Activated T-cell treated with anti-CD3 and anti-CD28 coated beads, Interleukin-2, amount 50 U/mL, for 48 hours (primary cell): ENCODE measurements around the gene YAF2.
"Not testable (repeated sequence)": the region's sequence is repeated elsewhere in the genome, so short reads cannot be mapped to it uniquely, and the experiment has no call there.

Experiments
- DNase-seq, 2 experiments: peaks; one replicate each; pipeline ENCODE4 v3.0.0-alpha.2; 2020

YAF2 gene

DNA sequence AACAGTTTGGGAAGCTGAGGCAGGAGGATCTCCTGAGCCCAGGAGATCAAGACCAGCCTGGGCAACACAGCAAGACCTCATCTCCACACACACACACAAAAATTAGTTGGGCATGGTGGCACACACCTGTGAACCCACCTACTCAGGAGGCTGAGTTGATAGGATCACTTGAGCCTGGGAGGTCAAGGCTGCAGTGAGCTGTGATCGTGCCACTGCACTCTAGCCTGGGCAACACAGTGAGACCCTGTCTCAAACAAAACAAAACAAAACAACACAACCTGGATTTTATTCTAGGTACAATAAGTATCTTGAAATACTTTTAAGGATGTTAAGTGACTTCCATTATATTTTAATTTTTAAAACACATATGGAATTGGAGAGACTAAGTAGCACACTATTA, 45.8 kb downstream of the YAF2 start:
- no peak for DNase-seq

DNA sequence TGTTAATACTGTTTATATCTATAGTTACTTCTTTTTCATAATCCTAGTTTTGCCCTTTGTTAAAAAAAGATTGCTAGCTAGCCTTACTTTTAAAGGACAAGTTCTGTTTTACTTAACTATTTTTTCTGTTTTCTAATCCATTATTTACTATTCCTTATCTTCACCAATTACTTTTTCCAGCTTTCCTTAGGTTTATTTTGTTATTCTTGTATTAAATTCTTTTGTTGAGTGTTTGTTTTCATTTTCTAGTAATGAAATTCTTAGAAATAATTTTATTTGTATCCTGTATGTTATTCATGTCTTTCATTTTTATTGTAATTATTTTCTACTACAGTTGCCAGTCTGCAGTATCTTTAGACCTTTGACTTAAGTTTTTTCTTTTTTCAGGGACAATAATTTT, 47.7 kb downstream of the YAF2 start:
- DNase-seq: no peak

DNA sequence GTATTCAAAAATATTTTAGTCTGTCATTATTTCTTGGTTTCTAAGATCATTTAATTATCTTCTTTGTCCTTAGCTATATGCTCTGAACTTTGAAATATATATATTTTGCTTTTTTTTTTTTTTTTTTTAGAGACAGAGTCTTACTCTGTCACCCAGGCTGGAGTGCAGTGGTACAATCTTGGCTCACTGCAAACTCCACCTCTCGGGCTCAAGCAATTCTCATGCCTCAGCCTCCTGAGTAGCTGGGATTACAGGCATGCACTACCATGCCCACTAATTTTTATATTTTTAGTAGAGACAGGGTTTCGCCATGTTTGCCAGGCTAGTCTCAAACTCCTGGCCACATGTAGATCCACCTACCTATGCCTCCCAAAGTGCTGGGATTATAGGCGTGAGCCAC, 49.8 kb downstream of the YAF2 start:
- not testable (repeated sequence) for DNase-seq

DNA sequence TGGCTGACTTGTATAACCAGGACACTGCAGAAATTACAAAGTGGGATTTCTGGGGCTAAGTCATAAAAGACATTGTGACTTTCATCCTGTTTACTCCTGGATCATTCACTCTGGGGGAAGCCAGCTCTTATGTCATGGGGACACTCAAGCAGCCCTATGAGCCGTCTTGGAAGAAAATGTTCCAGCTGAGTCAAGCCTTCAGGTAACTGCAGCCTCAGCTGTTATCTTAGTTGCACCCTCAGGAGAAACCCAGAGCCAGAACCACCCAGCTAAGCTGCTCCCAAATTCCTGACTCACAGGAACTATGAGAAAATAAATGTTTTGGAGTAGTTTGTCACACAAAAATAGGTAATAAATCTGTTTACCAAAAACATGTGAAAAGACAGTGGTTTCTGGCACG, 50.2 kb downstream of the YAF2 start:
- no peak for DNase-seq

DNA sequence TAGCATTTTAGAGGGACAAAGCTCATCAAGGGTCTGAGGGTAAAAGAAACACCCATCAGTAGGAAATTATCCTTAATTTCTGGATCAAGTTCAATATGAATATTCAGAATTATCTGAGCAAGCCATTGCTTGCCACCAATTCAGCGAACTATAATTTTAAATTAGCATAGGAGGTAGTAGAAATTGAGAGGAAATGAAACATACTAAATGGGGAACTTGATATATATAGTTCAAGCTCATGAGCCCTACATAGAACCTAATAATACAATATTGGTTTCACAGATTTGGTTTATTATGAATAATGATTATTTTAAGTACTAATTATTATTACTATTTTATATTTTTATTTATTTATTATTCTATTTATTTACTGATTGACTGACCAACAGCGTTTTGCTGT, 51.3 kb downstream of the YAF2 start:
- no peak for DNase-seq

DNA sequence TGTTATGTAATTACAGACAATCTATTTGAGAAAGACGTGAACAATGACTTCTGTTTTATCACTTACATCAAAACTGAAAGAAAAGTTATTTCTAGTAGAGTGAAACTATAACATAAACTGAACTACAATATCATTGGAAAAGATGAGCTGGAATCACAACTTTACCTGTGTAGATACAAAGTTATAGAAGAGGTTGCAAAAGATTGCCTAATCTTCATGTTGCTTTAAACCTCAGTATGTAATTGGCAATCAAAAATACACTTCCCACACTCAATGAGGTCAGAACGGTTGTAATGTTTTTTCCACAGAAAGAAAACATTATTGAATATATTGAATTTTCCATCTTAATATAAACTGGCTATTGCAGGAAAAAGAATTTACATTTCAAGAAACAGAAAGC, 55.7 kb downstream of the YAF2 start:
- DNase-seq: no peak

DNA sequence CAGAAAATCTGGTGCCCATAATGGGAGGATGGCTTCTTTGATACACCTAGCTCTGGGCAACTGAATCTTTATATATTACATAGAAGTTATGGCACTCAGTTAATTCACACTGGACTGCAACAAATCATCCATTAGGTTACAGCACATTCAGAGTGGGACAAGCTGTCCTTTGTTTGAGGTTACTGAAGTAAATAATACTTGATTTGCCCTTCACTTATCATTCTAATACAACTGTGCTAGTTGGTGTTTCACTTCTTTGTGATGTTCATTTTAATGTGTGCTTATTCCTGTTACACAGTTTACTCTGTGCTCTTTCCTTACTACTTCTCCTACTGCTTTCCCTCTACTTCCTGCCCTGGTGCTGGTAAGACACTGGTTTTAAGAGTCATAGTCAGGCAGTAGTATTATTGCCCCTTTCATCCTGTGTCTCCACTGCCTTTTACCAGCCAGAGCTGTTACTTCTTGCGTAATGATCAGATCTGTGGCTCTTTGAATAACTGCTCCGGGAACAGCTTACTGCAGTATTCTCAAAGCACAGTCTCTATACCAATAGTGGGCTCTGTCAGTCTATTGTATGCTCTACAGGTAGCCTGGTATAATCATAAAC, 57.0 kb downstream of the YAF2 start:
- no peak for DNase-seq

DNA sequence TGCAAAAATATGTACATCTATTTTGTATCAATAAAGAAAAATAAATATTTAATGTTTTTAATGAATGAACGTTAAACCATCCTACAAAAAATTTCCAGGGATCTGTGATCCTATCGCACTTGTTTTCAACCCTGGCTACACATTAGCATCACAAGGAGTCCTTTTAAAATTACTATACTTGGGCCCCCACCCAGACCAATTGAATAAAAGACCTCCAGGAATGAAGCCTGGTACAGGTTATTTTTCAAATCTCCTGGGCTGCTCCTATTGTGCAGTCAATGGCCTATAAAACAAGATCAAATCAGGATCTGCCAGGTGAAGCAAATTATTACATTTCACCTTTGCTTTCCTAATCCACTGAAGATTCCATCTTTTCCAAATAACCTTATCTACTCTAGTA, 59.9 kb downstream of the YAF2 start:
- DNase-seq: no peak

DNA sequence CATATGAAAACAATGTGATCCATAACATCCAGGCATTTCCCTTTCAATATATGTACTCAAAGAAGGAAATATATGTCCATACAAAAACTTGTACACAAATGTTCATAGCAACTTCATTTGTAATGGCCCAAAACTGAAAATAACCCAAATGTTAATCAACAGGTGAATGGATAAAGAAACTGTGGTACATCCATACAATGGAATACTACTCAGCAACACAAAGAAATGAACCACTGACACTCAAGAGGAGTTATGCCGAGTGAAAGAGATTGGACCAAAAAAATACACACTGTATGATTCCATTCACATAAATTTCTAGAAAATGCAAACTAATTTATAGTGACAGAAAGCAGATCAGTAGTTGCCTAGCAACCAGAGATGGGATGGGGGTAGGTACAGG, 63.1 kb downstream of the YAF2 start:
- no peak for DNase-seq

DNA sequence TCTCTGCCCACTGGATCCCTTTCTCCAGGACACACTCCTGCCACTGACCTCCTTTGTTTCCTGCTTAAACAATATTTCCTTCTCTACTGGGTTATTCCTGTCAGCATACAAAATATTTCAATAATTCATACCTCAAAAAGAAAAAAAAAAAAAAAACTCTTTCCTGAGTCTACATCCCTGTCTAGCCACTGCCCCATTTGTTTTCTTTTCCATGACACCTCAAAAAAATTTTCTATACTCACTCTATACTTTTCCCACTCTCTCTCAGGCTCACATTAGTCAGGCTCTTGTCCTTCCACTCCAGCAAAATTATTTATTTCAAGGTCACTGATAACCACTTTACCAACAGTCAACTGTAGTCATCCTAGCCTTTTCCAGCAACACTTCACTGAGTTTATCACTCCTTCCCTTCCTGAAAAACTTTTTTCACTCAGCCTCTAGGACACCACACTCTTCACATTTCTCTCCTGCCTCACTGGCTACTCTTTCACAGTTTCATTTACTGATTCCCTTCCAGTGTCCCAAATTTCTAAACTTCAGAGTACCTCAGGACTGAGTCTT, 64.0 kb downstream of the YAF2 start:
- no peak for DNase-seq

DNA sequence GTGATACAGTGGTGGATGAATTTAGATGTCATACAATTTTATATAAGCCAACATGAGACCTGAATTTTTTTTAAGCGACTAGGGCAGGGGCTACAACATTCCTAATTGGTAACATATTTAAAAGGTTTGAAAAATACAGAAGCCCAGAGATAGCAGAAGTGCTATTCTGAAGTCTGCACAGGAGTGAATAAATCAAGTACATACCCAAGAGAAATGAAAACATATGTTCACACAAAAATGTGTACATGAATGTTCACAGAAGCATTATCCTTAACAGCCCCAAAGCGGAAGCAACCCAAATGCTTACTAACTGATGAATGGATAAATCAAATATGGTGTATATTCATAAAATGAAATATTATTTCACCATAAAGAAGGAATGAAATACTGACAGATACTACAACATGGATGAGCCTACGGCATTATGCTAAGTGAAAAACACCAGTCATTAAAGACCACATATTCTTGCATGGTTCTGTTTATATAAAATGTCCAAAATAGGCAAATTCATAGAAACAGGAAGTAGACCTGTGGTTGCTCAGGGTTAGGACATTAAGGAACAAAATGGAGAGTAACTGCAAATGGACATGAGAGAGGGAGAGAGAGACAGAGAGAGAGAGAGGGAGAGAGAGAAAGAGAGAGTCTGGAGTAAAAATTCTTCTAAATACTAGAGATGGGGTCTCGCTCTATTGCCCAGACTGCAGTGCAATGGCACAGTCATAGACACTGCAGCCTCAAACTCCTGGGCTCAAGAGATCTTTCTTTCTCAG, 65.4 kb downstream of the YAF2 start:
- DNase-seq: no peak

DNA sequence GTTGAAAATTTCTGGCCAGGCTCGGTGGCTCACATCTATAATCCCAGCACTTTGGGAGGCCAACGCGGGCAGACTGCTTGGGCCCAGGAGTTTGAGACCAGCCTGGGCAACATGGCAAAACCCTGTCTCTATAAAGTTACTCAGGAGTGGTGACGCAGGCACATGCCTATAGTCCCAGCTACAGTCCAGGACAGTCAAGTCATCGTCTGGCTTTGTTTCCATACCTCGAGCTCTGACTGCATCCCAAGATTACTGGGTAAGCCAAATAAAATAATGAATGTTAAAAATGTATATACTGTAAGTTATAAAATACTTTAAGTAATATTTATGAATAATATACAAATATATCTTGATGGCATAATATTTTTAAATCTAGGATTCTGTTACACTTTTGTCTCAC, 70.3 kb downstream of the YAF2 start:
- DNase-seq: no peak

DNA sequence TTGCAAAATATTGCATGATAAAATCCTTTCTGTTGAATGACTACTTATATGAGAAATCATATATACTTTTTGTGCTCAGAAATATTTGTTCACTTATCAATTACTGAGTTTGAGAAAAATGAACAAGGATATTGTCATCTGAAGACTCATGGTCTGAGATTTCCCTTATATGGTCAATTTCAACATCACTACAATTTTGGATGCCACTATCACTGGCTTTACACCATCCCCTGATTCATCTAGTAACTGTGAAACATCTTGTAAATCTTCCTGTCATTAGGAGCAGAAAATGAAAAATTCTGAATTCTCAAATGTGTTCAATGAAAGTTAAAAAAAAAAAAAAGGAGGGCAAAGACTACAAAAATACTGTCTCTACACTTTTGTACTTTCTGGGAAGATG, 71.5 kb downstream of the YAF2 start:
- DNase-seq: no peak

DNA sequence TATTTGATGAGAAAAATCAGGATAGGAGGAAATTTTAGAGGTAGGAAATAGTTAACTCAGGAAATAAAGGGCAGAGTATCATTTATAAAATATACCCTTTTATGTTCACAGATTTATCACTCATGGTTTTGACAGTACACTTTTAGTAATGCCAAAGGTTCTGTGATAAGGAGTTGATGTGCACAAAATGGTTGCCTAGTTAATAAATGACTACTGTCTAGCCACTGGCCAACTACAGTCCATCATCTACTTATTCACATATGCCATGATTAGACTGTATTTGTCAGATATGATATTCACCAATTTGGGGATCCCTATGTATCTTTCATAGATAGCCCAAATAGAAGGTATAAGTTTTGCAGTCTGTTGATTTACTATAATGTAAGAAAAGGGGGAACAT, 74.1 kb downstream of the YAF2 start:
- no peak for DNase-seq

DNA sequence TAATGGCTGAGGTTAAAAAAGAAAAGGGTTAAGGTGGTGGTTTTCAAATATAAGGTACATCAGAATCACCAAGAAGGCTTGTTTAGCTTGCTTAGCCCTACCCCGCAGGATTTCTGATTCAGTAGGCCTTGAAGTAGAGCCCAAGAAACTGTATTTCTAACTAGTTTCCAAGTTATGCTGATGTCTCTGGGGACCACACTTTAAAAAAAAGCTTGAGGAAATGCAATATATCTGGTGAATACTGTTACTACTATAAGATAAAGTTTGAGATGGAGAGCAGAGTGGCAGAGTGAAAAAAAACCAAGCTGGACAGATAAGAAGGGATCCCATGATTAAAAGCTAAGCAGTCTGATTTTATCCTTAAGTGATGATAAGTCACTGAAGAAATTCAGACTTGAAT, 75.1 kb downstream of the YAF2 start:
- DNase-seq: no peak

DNA sequence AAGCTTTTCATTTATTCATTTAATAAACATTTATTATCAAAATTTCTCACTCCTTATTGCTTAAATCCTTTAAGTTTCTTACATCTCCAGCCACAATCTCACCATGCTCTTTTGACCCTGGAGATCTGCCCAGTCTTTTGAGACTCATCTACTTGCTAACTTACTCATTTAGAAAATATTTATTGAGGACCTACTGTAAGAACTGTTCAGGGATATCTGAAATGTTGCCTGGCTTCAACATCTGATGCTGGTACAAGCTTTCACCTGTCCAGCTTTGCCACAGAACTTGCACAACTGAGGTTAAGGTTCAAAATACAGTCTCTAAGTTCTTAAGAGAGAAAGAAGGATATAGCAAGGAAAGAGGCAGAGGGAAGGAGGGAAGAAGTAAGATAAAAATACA, 75.9 kb downstream of the YAF2 start:
- DNase-seq: no peak

DNA sequence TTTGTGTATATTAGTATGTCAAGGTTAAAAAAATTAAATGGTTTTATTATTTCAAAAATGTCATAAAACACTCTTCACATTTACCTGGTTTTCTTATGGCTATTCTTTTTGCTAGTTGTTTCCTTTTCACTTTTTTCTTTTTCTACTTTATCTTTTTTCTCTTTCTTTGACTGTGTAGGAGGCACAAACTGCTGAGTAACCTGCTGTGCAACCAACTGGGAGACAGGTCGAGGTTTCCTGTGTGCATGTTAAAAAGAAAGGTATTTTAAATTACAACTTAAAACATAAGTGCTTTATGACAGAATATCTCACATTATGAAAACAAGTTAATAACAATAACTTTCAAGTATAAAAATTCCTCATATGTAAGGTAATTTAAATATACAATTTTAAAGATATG, 76.5 kb downstream of the YAF2 start:
- DNase-seq: no peak

DNA sequence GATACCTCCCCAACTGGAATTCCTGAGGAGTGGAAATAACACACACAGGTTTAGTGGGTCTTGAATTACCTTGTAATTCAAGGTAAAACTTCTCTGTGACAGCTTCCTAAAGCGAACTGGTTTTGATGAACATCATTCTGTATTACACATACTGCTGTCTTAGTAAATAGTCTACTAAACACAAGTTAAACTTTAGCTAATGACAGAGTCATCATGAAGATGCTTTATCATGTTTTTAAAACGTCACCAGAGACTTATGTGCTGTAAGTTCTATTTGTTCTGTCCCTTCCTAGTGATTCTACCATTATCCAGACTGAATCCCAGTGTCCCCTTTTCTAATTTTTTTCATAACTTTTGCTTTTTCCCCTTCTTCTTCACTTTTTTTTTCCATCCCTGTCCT, 81.8 kb downstream of the YAF2 start:
- DNase-seq: no peak

DNA sequence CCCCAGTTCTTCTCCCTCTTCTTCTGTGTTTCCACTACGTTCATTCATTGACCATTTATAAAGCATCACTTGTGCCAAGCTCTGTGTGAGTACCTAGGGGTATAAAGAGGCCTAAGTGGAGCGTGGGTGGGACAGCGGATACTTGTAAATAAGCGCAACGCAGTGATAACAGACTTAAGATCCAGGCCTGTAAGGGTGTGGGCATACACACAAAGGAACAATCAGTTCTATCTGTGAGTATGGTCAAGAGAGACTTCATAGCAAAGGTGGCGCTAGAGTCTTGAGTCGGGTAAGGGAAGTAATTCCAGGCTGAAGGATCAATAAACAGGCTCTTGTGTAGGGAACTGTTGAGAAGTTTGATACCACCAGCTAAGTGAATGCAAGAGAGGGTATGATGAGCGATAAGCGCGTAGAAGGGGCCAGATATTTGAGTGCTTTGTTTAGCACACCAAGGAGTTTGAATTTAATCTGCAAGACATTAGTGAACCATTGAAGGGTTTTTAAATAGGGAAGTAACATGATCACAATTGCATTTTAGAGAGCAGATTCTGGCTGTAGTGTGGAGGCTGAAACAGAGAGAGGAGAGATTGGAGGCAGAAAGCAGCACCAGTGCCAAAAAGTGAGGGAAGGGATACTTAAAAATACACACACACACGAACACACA, 92.4 kb downstream of the YAF2 start:
- no peak for DNase-seq

DNA sequence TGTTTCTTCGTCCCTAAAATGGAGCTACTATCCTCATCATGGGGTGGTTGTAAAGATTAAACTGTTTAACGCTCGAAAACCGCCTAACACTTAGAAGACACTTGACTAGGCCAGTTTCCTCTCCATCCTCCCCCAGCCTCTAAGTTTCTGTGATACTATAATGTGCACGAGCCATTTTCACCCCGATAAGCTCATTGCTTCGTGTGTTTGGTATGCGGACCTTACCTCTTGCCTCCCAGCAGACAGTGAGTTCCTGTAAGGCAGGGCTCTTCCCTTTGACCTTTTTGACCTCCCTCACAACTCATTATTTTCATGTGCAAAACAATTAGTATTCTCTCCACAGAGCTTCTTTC, 92.9 kb downstream of the YAF2 start:
- no peak for DNase-seq

DNA sequence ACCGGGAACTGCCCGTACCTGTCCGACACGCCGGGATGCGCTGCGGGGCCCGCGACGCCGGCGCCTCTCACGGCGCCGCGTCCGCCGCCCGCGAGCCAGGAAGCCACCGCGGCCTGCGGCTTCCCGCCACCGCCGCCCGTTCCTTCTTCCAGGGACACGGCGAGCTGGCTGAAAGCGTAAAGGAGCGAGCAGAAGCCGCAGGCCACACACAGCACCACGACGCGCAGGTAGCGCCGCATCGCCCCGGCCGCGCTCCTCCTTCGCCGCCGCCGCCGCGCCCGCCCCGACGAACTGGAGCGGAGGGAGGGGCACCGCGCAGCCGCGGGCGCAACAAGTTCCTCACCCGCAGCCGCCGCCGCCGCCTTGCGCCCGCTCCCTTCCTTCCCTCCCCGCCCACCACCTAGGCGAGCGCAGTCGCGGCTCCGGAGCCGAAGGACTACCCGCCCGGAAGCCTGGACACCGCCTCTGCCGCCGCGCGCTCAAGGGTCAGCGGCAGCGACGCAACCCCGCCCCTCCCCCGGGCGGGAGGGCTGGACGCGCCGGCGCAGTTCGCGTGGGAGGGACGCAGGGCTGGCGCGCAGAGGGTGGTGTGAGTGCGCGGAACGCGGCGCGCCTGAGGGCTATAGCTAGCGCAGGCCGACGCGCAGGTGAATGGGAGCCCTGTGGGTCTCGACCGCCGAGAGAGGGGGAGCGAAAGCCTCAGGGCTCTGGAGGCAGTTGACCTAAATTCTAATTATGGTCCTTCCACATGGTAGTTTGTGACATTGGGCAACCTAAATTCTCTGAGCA, 93.4 kb downstream of the YAF2 start, which contains the start of gene GXYLT1:
GXYLT1 (minus strand) TSS at position 467 of the 789 bp plus-strand sequence; CDS start at position 239, 228 bp downstream.
- DNase-seq: peak; percentile 89 to 91

DNA sequence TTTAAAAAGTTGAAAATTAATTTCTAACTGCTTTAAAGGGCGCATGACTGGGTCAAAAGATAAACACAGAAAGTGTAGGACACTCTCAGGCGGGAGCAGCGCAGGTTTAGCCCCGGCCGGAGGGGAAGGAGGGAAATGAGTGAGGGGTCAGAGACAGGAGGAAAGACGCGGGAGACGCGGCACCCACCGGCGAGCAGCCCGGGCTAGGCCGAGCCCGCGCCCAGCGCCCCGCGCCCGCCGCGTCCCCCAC, 94.0 kb downstream of the YAF2 start:
- no peak for DNase-seq

DNA sequence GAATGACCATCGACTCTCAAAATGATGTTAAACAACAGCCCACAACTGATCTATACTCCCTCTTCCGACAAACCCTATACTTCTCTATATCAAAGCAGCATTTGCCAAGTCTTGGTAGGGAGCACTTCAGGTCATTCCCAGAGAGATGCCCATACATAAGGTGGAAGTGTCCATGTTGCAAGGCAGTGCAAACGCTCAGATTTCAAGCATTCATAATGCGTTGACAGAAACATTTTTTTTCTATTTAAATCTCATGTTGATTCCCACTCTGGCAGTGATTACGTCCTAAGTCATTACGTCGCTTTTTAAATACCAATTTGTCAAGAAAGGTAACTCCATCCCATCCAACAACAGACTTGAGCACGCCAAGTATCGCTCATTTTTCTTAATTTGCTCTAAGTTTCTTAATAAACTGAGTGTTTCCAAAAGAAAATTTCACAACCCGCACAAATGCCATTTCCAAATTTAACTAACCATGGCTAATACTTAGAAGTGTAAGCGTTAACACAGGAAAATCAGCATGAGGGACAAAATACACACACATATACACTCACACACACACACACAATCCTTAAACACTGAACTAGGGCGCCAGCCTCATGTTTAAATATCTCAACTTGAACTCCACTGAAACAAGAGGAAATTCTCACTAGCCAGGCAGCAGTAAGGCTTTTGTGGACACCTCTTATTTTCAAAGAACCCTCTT, 94.4 kb downstream of the YAF2 start:
- no peak for DNase-seq
